Karpas-422 (cell line): ENCODE measurements around the gene VWA5A. TPM values are rescaled to one million over a fixed set of nuclear protein-coding genes. Genes with fewer than 3 reads are reported as not detected.

Experiments used
- DNase-seq: peaks from one replicate; pipeline ENCODE4 v3.0.0-alpha.2; 2015
- H2AFZ ChIP-seq: fragments of 200-600 bp; sonication (generic); 2 replicates; pipeline ENCODE4 v1.6.1; 2014; ENCODE audit warnings: antibody characterized with exemption, low read length, mixed read lengths
- H3K27ac ChIP-seq: fragments of 200-600 bp; sonication (generic); 2 replicates; pipeline ENCODE4 v1.5.1; 2014; ENCODE audit warnings: mild to moderate bottlenecking, low read length, moderate library complexity
- H3K27me3 ChIP-seq: fragments of 200-600 bp; sonication (generic); 2 replicates; pipeline ENCODE4 v1.6.1; 2014; ENCODE audit warnings: low read length, mixed read lengths
- H3K36me3 ChIP-seq: fragments of 200-600 bp; sonication (generic); 2 replicates; pipeline ENCODE4 v1.6.1; 2014; ENCODE audit warnings: low read length, mixed read lengths; ENCODE audit not compliant: insufficient read depth
- H3K4me1 ChIP-seq: fragments of 200-600 bp; sonication (generic); 2 replicates; pipeline ENCODE4 v1.6.1; 2014; ENCODE audit warnings: mild to moderate bottlenecking, low read length, mixed read lengths
- H3K4me2 ChIP-seq: fragments of 200-600 bp; sonication (generic); 2 replicates; pipeline ENCODE4 v1.6.1; 2014; ENCODE audit warnings: low read length, low read depth, mild to moderate bottlenecking; ENCODE audit not compliant: poor library complexity, severe bottlenecking
- H3K4me3 ChIP-seq: fragments of 200-600 bp; sonication (generic); 2 replicates; pipeline ENCODE4 v1.5.1; 2014; ENCODE audit warnings: mild to moderate bottlenecking, antibody characterized with exemption, low read length, mixed read lengths
- H3K79me2 ChIP-seq: fragments of 200-600 bp; sonication (generic); 2 replicates; pipeline ENCODE4 v1.6.1; 2014; ENCODE audit warnings: mild to moderate bottlenecking, low read length, mixed read lengths
- H3K9ac ChIP-seq: fragments of 200-600 bp; sonication (generic); 2 replicates; pipeline ENCODE4 v1.6.0; 2014; ENCODE audit warnings: low read length
- H3K9me2 ChIP-seq: fragments of 200-600 bp; sonication (generic), shearing (Covaris generic); replicated peaks from 2 replicates; pipeline ENCODE4 v1.6.0; 2014; ENCODE audit warnings: mild to moderate bottlenecking, low read length, moderate library complexity; ENCODE audit not compliant: insufficient read depth
- H3K9me3 ChIP-seq: fragments of 300-700, 200-600 bp; sonication (generic); 2 replicates; pipeline ENCODE4 v1.6.1; 2014; ENCODE audit warnings: low read length, mixed read lengths
- H4K20me1 ChIP-seq: fragments of 200-600 bp; sonication (generic); 2 replicates; pipeline ENCODE4 v1.6.1; 2014; ENCODE audit warnings: mild to moderate bottlenecking, antibody characterized with exemption, low read length, low read depth; ENCODE audit not compliant: insufficient read depth
- total RNA-seq: library from RNA; depleted of rRNA; stranded (reverse); fragments of >200 nt; shearing (Covaris generic); gene quantifications from 2 replicates; pipeline ENCODE4 v1.2.3, GENCODE V29; 2014; ENCODE audit warnings: low replicate concordance

The VWA5A gene
- total RNA-seq, 1 experiment from 2014 or later = not detected

DNA sequence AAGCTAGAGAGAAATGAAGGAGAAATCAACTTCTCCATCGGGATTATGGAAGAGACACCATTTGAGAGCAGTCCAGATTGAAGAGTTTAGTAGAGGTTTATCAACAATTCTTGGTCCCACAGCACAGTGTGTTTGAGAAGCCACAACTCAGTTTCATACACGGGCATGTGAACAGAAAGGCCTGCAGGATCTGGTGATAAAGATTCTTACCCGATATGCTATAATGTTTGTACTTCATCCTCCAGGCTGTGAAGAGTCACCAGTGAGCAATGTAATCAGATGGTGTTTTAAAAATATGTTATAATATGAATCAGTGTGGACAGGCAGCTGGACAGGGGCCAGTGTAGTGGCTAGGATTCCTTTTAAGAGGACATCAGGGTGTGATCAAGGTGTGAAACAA lies 29.7 kb upstream of the VWA5A start:
- Histone ChIP-seq H3K36me3 (no peaks in the 10 kb centered on the region), H3K27ac (no peak overlapping the region), H3K9me2 (no peaks in the 10 kb centered on the region), H3K4me2 (no peak overlapping the region), H3K9me3 (no peaks in the 10 kb centered on the region), H3K27me3 (no peaks in the 10 kb centered on the region), H3K4me1 (no peaks in the 10 kb centered on the region), H3K79me2 (no peaks in the 10 kb centered on the region), H2AFZ (no peak overlapping the region), H3K4me3 (no peak overlapping the region), H4K20me1 (no peaks in the 10 kb centered on the region), H3K9ac (no peak overlapping the region)
- no peak for DNase-seq

DNA sequence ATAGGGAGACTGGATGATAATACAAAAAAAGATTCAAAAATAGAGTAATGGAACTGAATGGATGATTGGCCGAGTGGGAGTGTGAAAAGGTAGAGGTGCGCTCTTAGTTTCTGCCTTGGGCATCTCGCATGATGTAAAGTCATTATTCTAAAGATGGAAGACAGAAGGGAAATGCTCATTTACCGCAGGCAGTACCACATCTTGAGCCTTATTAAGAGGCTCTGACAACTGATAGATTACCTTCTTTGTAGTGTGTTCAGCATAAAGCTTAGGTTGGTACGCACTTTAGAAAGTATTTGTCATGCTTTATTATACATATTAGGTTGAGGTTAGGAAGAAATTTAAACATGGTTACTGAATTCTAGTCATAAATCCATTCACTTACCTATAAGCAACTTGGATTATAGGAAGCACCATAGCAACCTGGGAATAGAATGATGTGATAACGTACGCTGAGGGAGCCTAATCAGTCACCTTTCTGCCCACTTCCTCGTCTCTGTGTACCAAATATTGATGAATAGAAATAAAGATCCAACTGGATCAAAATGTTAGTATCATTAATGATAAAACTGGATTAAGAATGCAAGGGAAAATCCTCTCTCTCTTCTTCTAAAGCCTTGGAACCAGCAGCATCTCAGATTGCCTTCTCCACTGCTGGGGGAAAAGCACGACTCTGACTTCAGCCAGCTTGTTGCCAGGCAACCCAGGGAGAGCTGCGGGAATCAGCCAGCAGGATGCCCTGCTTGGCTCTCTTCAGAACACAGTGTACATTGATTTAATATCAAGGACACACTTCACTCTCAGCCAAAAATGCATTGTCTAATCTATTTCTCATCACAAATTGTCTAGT lies 29.0 kb upstream of the VWA5A start:
- no peaks in the 10 kb centered on the region for H3K27me3 ChIP-seq

DNA sequence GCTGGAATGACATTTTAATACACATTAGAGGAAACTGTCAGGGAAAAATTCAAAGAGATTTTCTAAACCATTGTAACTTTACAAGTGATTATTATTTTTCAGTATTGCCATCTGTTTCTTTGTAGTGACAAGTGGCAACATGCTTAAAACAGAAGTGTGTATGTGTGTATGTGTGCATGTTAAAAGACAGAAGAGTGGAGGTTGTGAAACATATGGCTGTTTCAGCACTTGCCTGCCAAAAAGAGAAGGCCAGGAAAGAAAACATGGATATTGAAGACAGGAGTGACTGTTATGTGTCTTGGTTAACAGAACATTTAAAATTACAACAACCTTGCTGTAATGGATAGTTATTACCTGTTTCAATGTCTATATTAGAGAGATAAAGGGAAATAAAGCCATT lies 24.3 kb upstream of the VWA5A start:
- no peaks in the 10 kb centered on the region for H3K9me3 ChIP-seq
- H3K4me2 ChIP-seq = no peak overlapping the region
- H3K36me3 ChIP-seq = no peaks in the 10 kb centered on the region
- H3K27ac ChIP-seq = no peak overlapping the region
- H3K9me2 ChIP-seq = no peaks in the 10 kb centered on the region
- no peak overlapping the region for H2AFZ ChIP-seq
- DNase-seq = no peak
- H3K79me2 ChIP-seq = no peaks in the 10 kb centered on the region
- no peak overlapping the region for H3K9ac ChIP-seq
- H3K4me3 ChIP-seq = no peak overlapping the region
- no peaks in the 10 kb centered on the region for H4K20me1 ChIP-seq
- no peaks in the 10 kb centered on the region for H3K27me3 ChIP-seq
- H3K4me1 ChIP-seq = no peaks in the 10 kb centered on the region

More for the DNA sequence above, 29.0 kb upstream of the VWA5A start:
- Histone ChIP-seq H3K4me1 (no peaks in the 10 kb centered on the region), H3K9me3 (no peaks in the 10 kb centered on the region), H4K20me1 (no peaks in the 10 kb centered on the region), H3K27ac (no peak overlapping the region), H3K4me2 (no peak overlapping the region), H3K9ac (no peak overlapping the region), H3K79me2 (no peaks in the 10 kb centered on the region), H2AFZ (no peak overlapping the region), H3K36me3 (no peaks in the 10 kb centered on the region), H3K4me3 (no peak overlapping the region), H3K9me2 (no peaks in the 10 kb centered on the region)
- no peak for DNase-seq

DNA sequence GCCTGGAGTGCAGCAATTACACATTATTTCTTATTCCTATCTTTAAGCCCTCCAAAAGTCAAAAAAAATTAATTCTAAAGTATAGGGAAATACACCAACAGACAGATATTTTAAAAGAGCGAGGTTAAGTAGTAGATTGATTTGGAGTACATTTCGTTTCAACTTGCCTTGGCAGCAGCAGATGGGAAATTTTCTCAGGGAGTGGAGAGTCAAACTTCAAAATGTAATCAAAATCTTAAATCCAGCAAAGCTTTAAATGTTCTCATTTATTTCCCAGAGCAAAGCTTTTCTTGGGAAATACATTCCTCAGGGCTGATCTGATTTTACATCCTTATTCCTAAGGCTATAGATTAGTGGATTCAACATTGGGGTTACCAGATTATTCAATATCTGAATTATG lies 21.9 kb upstream of the VWA5A start:
- no peak for DNase-seq
- Histone ChIP-seq H3K9ac (no peak overlapping the region), H3K9me2 (no peaks in the 10 kb centered on the region), H3K27ac (no peak overlapping the region), H3K79me2 (no peaks in the 10 kb centered on the region), H3K27me3 (no peaks in the 10 kb centered on the region), H3K4me3 (no peak overlapping the region), H3K4me2 (no peak overlapping the region), H2AFZ (no peak overlapping the region), H3K36me3 (no peaks in the 10 kb centered on the region), H3K4me1 (no peaks in the 10 kb centered on the region), H4K20me1 (no peaks in the 10 kb centered on the region), H3K9me3 (no peaks in the 10 kb centered on the region)

DNA sequence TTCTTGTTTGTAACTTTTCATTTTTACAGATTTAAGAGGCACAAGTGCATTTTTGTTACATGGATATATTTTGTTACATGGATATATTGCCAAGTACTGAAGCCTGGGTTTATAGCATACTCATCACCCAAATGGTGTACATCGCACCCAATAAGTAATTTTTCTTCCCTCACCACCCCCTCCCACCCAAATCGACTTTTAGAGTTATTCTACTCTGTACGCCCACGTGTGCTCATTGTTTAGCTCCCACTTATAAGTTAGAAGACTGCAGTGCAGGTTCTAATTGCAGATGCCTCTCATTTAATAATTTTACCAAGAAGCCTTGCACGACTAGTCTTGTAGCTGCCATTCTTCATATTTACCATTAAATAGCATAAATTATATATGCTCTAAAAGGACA lies 20.5 kb upstream of the VWA5A start:
- Histone ChIP-seq H3K79me2 (no peaks in the 10 kb centered on the region), H3K4me1 (no peaks in the 10 kb centered on the region), H4K20me1 (no peaks in the 10 kb centered on the region), H3K9me3 (no peaks in the 10 kb centered on the region), H3K9ac (no peak overlapping the region), H3K36me3 (no peaks in the 10 kb centered on the region), H2AFZ (no peak overlapping the region), H3K27me3 (no peaks in the 10 kb centered on the region), H3K4me2 (no peak overlapping the region), H3K4me3 (no peak overlapping the region), H3K9me2 (no peaks in the 10 kb centered on the region), H3K27ac (no peak overlapping the region)
- no peak for DNase-seq

DNA sequence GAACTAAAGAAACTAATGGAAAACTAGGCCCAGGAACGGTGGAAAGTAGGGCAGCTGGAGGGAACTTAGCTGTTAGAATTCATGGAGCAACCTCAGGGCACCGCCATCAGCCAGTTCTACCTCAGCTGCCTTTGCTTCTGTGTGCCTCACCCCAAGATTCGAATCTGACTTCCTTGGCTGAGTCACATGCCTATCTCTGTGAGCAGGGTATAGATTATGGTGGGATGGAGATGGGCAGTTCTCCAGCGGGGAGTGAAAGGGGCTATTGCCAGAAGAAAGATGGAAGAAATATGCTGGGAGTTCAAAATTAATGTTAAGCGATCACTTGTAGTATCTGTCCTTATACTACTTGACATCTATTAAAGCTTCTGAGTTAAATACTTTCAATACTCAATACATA lies 18.9 kb upstream of the VWA5A start:
- Histone ChIP-seq H3K9me2 (no peaks in the 10 kb centered on the region), H3K4me2 (no peak overlapping the region), H3K4me1 (no peaks in the 10 kb centered on the region), H3K9ac (no peak overlapping the region), H3K9me3 (no peaks in the 10 kb centered on the region), H4K20me1 (no peaks in the 10 kb centered on the region), H3K27me3 (no peaks in the 10 kb centered on the region), H2AFZ (no peak overlapping the region), H3K36me3 (no peaks in the 10 kb centered on the region), H3K4me3 (no peak overlapping the region), H3K79me2 (no peaks in the 10 kb centered on the region), H3K27ac (no peak overlapping the region)
- DNase-seq = no peak

DNA sequence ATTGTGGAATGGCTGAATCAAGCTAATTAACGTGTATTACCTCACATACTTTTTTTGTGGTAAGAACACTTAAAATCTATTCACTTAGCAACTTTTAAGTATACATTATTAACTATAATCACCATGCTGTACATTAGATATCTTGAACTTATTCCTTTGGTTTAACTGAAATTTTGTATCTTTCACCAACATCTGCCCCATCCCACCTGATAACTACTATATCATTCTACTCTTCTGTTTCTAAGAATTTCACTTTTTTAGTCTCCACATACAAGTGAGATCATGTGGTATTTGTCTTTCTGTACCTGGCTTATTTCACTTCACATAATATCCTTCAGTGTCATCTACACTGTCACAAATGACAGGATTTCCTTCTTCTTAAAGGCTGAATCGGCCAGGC lies 17.1 kb upstream of the VWA5A start:
- Histone ChIP-seq H3K27me3 (no peaks in the 10 kb centered on the region), H3K9ac (no peak overlapping the region), H2AFZ (no peak overlapping the region), H3K27ac (no peak overlapping the region), H3K9me2 (no peaks in the 10 kb centered on the region), H3K36me3 (no peaks in the 10 kb centered on the region), H3K4me2 (no peak overlapping the region), H3K79me2 (no peaks in the 10 kb centered on the region), H3K9me3 (no peaks in the 10 kb centered on the region), H3K4me3 (no peak overlapping the region), H3K4me1 (no peaks in the 10 kb centered on the region), H4K20me1 (no peaks in the 10 kb centered on the region)
- no peak for DNase-seq

DNA sequence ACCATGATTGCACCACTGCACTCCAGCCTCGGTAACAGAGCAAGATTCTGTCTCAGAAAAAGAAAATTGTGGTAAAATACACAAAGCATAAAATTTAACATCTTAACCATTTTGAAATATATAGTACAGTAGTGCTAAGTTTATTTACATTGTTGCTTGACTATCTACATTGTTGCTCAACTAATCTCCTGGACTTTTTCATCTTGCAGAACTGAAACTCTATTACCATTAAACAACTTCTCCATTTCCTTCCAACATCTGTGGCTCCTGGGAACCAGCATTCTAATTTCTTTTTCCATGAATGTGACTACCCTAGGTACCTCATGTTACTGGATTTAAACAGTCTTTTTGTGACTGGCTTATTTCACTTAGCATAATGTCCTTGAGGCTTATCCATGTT lies 13.5 kb upstream of the VWA5A start:
- no peak overlapping the region for H3K9ac ChIP-seq
- no peaks in the 10 kb centered on the region for H3K9me2 ChIP-seq
- H3K27me3 ChIP-seq = no peaks in the 10 kb centered on the region
- no peaks in the 10 kb centered on the region for H3K79me2 ChIP-seq
- H3K4me3 ChIP-seq = no peak overlapping the region
- H3K4me1 ChIP-seq = no peaks in the 10 kb centered on the region
- no peaks in the 10 kb centered on the region for H3K9me3 ChIP-seq
- H4K20me1 ChIP-seq = no peaks in the 10 kb centered on the region
- H3K4me2 ChIP-seq = no peak overlapping the region
- H2AFZ ChIP-seq = no peak overlapping the region
- DNase-seq = no peak
- no peaks in the 10 kb centered on the region for H3K36me3 ChIP-seq
- no peak overlapping the region for H3K27ac ChIP-seq
